Iris pigment epithelial cell (primary cell): ENCODE data around the gene ATOSA.
A peak's percentile ranks its signal among the peaks of the same experiment; 100 is the strongest.

Experiments
- DNase-seq: peaks from one replicate; pipeline ENCODE4 v3.0.0-alpha.2; 2011; ENCODE audit warnings: low read depth

The ATOSA gene

GRCh38 chr15:52679232-52680040 is at the start of gene ATOSA:
Gene ATOSA, minus strand, starts transcription at chr15:52679388. Its CDS starts 1,367 bp downstream, at chr15:52678021.
- DNase-seq: peak; percentile 90

- DNase-seq: peak; percentile 76
Measured at GRCh38 chr15:52728899-52729298, 49.7 kb upstream of the ATOSA start.

GRCh38 chr15:52727815-52728214 is 48.6 kb upstream of the ATOSA start:
- DNase-seq: no peak

GRCh38 chr15:52726195-52726594 is 47.0 kb upstream of the ATOSA start:
- no peak for DNase-seq

GRCh38 chr15:52718551-52718950 is 39.4 kb upstream of the ATOSA start:
- no peak for DNase-seq

GRCh38 chr15:52717924-52718323 is 38.7 kb upstream of the ATOSA start:
- no peak for DNase-seq

- DNase-seq: no peak
Measured at GRCh38 chr15:52717481-52717880, 38.3 kb upstream of the ATOSA start.

GRCh38 chr15:52716536-52716935 is 37.3 kb upstream of the ATOSA start:
- DNase-seq: no peak

GRCh38 chr15:52715411-52715810 is 36.2 kb upstream of the ATOSA start:
- no peak for DNase-seq

- no peak for DNase-seq
Measured at GRCh38 chr15:52714968-52715367, 35.8 kb upstream of the ATOSA start.

- DNase-seq: no peak
Measured at GRCh38 chr15:52710708-52711389, 31.7 kb upstream of the ATOSA start.

GRCh38 chr15:52710050-52710707 is 31.0 kb upstream of the ATOSA start:
- no peak for DNase-seq

GRCh38 chr15:52709187-52709981 is 30.2 kb upstream of the ATOSA start:
- DNase-seq: no peak

- peak; percentile 40 for DNase-seq
Measured at GRCh38 chr15:52706091-52706490, 26.9 kb upstream of the ATOSA start.

GRCh38 chr15:52702390-52702789 is 23.2 kb upstream of the ATOSA start:
- DNase-seq: no peak

- no peak for DNase-seq
Measured at GRCh38 chr15:52699457-52699856, 20.3 kb upstream of the ATOSA start.

GRCh38 chr15:52698514-52698913 is 19.3 kb upstream of the ATOSA start:
- DNase-seq: no peak

GRCh38 chr15:52697051-52697450 is 17.9 kb upstream of the ATOSA start:
- no peak for DNase-seq

GRCh38 chr15:52695154-52695553 is 16.0 kb upstream of the ATOSA start:
- DNase-seq: no peak

- DNase-seq: no peak
Measured at GRCh38 chr15:52689562-52689961, 10.4 kb upstream of the ATOSA start.

GRCh38 chr15:52683580-52683979 is 4.4 kb upstream of the ATOSA start:
- DNase-seq: no peak

GRCh38 chr15:52682781-52683180 is 3.6 kb upstream of the ATOSA start:
- no peak for DNase-seq
